ENCODE measurements around the gene CYP46A1.

CYP46A1 gene

GRCh38 chr14:99701260-99701659 is 17.2 kb downstream of the CYP46A1 start:
- H3K9me3 ChIP-seq (ENCODE audit: control insufficient read depth, low read length) = peaks cover 15% of the 10 kb centered on the region
- no peak overlapping the region for H3K27ac ChIP-seq (ENCODE audit: low read depth, low read length, severe bottlenecking)
- no peaks in the 10 kb centered on the region for H3K36me3 ChIP-seq (ENCODE audit: control insufficient read depth, insufficient read depth, low read length)
- no peak overlapping the region for H3K4me3 ChIP-seq (ENCODE audit: extremely low read depth, insufficient read depth, low read length, poor library complexity, severe bottlenecking)
- H3K4me1 ChIP-seq (ENCODE audit: control insufficient read depth, insufficient read depth, low read length, poor library complexity, severe bottlenecking) = no peaks in the 10 kb centered on the region
- WGBS, 2 experiments (ENCODE audit: insufficient coverage in 2 of 2) = no CpG with 5 or more reads among the region's 1 CpG

DNA sequence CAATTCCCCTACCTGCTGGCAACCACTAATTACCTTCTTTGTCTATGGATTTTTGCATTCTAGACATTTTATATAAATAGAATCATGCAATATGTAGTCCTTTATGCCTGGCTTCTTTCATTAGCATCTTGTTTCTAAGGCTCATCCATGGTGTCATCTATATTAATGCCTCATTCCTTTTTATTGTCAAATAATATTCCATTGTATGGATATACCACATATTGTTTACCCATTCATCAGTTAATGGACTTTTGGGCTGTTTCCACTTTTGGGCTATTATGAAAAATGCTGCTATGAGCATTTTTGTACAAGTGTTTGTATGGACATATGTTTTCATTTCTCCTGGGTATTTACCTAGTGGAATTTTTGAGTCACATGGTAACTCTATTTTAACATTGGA is 18.0 kb downstream of the CYP46A1 start:
- Histone ChIP-seq H3K4me3 (ENCODE audit: extremely low read depth, insufficient read depth, low read length, poor library complexity, severe bottlenecking) (no peak overlapping the region), H3K36me3 (ENCODE audit: control insufficient read depth, insufficient read depth, low read length) (no peaks in the 10 kb centered on the region), H3K9me3 (ENCODE audit: control insufficient read depth, low read length) (peaks cover 15% of the 10 kb centered on the region), H3K4me1 (ENCODE audit: control insufficient read depth, insufficient read depth, low read length, poor library complexity, severe bottlenecking) (no peaks in the 10 kb centered on the region), H3K27ac (ENCODE audit: low read depth, low read length, severe bottlenecking) (no peak overlapping the region)

DNA sequence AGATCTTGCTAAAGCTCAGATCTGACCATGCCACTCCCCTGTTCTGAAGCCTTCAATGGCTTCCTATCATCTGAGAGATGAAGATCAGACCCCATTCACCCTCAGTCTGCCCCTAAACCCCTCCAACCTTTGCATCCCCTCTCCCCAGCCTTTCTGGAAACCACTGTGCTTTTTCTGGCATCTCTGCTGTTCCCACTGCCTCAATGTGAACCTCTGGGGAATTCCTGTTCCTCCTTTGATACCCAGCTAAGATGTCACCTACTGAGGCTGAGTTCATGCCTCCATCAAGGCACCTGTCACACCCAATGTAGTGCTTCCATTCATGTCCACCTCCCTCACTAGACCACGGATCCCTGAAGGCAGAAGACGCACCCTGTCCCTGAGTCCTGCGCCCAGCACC is 19.3 kb downstream of the CYP46A1 start:
- no peak overlapping the region for H3K27ac ChIP-seq (ENCODE audit: low read depth, low read length, severe bottlenecking)
- peaks cover 15% of the 10 kb centered on the region for H3K9me3 ChIP-seq (ENCODE audit: control insufficient read depth, low read length)
- H3K4me3 ChIP-seq (ENCODE audit: extremely low read depth, insufficient read depth, low read length, poor library complexity, severe bottlenecking) = no peak overlapping the region
- H3K36me3 ChIP-seq (ENCODE audit: control insufficient read depth, insufficient read depth, low read length) = no peaks in the 10 kb centered on the region
- no peaks in the 10 kb centered on the region for H3K4me1 ChIP-seq (ENCODE audit: control insufficient read depth, insufficient read depth, low read length, poor library complexity, severe bottlenecking)
- WGBS, 2 experiments (ENCODE audit: insufficient coverage in 2 of 2) = 91% methylated on average over 3 of the region's 3 CpGs; no CpG with 5 or more reads in 1 of the 2 experiments

- Histone ChIP-seq H3K27ac (ENCODE audit: low read depth, low read length, severe bottlenecking) (no peak overlapping the region), H3K4me1 (ENCODE audit: control insufficient read depth, insufficient read depth, low read length, poor library complexity, severe bottlenecking) (no peaks in the 10 kb centered on the region), H3K4me3 (ENCODE audit: extremely low read depth, insufficient read depth, low read length, poor library complexity, severe bottlenecking) (no peak overlapping the region), H3K36me3 (ENCODE audit: control insufficient read depth, insufficient read depth, low read length) (no peaks in the 10 kb centered on the region), H3K9me3 (ENCODE audit: control insufficient read depth, low read length) (peaks cover 15% of the 10 kb centered on the region)
- no CpG with 5 or more reads among the region's 2 CpGs for WGBS, 2 experiments (ENCODE audit: insufficient coverage in 2 of 2)
These were observed 19.9 kb downstream of the CYP46A1 start for GRCh38 chr14:99704037-99704436.

GRCh38 chr14:99706107-99706900 is 22.2 kb downstream of the CYP46A1 start:
- Histone ChIP-seq H3K36me3 (ENCODE audit: control insufficient read depth, insufficient read depth, low read length) (no peaks in the 10 kb centered on the region), H3K4me3 (ENCODE audit: extremely low read depth, insufficient read depth, low read length, poor library complexity, severe bottlenecking) (no peak overlapping the region), H3K9me3 (ENCODE audit: control insufficient read depth, low read length) (peaks cover 15% of the 10 kb centered on the region), H3K4me1 (ENCODE audit: control insufficient read depth, insufficient read depth, low read length, poor library complexity, severe bottlenecking) (no peaks in the 10 kb centered on the region), H3K27ac (ENCODE audit: low read depth, low read length, severe bottlenecking) (no peak overlapping the region)
- WGBS, 2 experiments (ENCODE audit: insufficient coverage in 2 of 2) = 67 to 76% methylated on average over 5 to 7 of the region's 8 CpGs

DNA sequence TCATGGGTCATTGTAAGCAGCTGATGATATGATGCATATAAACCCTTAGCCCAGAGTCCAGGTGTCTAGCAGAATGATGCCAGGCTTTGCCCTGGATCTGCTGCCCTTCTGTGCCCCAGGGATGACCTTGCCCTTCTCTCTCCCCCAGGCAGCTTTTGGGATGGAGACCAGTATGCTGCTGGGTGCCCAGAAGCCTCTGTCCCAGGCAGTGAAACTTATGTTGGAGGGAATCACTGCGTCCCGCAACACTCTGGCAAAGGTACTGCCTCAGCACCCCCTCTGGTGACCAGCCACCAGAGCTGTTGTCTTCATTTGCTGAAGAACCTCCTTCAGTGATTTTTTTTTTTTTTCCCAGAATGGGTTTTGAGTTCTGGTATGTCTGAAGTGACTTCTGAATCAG is 23.3 kb downstream of the CYP46A1 start:
- H3K4me1 ChIP-seq (ENCODE audit: control insufficient read depth, insufficient read depth, low read length, poor library complexity, severe bottlenecking) = no peaks in the 10 kb centered on the region
- WGBS, 2 experiments (ENCODE audit: insufficient coverage in 2 of 2) = 84% methylated on average over 2 of the region's 2 CpGs; no CpG with 5 or more reads in 1 of the 2 experiments
- H3K36me3 ChIP-seq (ENCODE audit: control insufficient read depth, insufficient read depth, low read length) = no peaks in the 10 kb centered on the region
- no peak overlapping the region for H3K4me3 ChIP-seq (ENCODE audit: extremely low read depth, insufficient read depth, low read length, poor library complexity, severe bottlenecking)
- H3K9me3 ChIP-seq (ENCODE audit: control insufficient read depth, low read length) = peaks cover 15% of the 10 kb centered on the region
- no peak overlapping the region for H3K27ac ChIP-seq (ENCODE audit: low read depth, low read length, severe bottlenecking)

DNA sequence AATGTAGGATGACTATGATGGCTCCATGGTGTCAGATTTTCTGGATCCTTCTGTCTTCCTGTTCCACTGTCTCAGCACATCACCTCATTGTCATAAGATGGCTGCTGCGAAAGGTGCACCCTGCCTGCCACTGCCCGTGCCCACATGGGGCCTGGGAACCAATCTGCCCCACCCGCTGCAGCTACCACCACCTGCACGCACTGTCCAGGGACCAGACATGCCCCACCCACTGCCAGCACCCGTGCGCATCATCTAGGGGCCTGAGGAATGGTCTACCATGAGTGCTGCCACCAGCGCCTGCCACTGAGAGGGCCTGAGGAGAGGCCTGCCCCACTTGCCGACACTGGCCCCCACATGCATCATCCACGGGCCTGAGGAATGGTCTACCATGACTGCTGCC is 23.8 kb downstream of the CYP46A1 start:
- WGBS, 2 experiments (ENCODE audit: insufficient coverage in 2 of 2) = 93 to 94% methylated on average over 7 to 8 of the region's 9 CpGs
- no peak overlapping the region for H3K27ac ChIP-seq (ENCODE audit: low read depth, low read length, severe bottlenecking)
- no peaks in the 10 kb centered on the region for H3K36me3 ChIP-seq (ENCODE audit: control insufficient read depth, insufficient read depth, low read length)
- H3K4me3 ChIP-seq (ENCODE audit: extremely low read depth, insufficient read depth, low read length, poor library complexity, severe bottlenecking) = no peak overlapping the region
- peaks cover 13% of the 10 kb centered on the region for H3K9me3 ChIP-seq (ENCODE audit: control insufficient read depth, low read length)
- no peaks in the 10 kb centered on the region for H3K4me1 ChIP-seq (ENCODE audit: control insufficient read depth, insufficient read depth, low read length, poor library complexity, severe bottlenecking)

DNA sequence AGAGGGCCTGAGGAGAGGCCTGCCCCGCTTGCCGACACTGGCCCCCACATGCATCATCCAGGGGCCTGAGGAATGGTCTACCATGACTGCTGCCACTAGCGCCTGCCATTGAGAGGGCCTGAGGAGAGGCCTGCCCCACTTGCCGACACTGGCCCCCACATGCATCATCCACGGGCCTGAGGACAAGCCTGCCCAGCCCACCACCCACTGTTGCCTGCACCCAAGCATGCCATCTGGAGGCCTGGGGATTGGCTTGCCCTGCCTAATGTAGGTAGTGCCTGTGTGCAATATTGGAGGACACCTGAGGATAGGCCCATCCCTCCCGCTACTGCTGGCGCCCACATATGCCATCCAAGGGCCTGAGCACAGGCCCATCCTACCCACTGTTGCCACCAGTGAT is 24.4 kb downstream of the CYP46A1 start:
- 80 to 91% methylated on average over 5 to 7 of the region's 7 CpGs for WGBS, 2 experiments (ENCODE audit: insufficient coverage in 2 of 2)
- no peak overlapping the region for H3K27ac ChIP-seq (ENCODE audit: low read depth, low read length, severe bottlenecking)
- H3K4me1 ChIP-seq (ENCODE audit: control insufficient read depth, insufficient read depth, low read length, poor library complexity, severe bottlenecking) = no peaks in the 10 kb centered on the region
- peaks cover 9% of the 10 kb centered on the region for H3K9me3 ChIP-seq (ENCODE audit: control insufficient read depth, low read length)
- no peak overlapping the region for H3K4me3 ChIP-seq (ENCODE audit: extremely low read depth, insufficient read depth, low read length, poor library complexity, severe bottlenecking)
- H3K36me3 ChIP-seq (ENCODE audit: control insufficient read depth, insufficient read depth, low read length) = no peaks in the 10 kb centered on the region

DNA sequence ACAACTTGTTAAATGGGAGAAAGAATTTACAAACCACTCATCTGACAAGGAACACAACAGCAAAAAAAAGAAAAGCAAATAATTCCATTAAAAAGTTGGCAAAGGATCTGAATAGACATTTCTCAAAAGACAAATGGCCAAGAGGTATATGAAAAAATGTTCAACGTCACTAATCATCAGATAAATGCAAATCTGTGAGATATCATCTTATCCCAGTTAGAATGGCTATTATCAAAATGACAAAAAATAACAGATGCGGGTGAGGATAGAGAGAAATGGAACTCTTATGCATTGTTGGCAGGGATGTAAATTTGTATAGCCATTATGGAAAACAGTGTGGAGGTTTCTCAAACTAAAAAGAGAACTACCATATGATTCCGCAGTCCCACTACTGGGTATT is 29.9 kb downstream of the CYP46A1 start:
- WGBS, 2 experiments (ENCODE audit: insufficient coverage in 2 of 2) = 60% methylated on average over 1 of the region's 3 CpGs; no CpG with 5 or more reads in 1 of the 2 experiments
- Histone ChIP-seq H3K36me3 (ENCODE audit: control insufficient read depth, insufficient read depth, low read length) (no peaks in the 10 kb centered on the region), H3K9me3 (ENCODE audit: control insufficient read depth, low read length) (no peaks in the 10 kb centered on the region), H3K27ac (ENCODE audit: low read depth, low read length, severe bottlenecking) (no peak overlapping the region), H3K4me3 (ENCODE audit: extremely low read depth, insufficient read depth, low read length, poor library complexity, severe bottlenecking) (no peak overlapping the region), H3K4me1 (ENCODE audit: control insufficient read depth, insufficient read depth, low read length, poor library complexity, severe bottlenecking) (no peaks in the 10 kb centered on the region)

DNA sequence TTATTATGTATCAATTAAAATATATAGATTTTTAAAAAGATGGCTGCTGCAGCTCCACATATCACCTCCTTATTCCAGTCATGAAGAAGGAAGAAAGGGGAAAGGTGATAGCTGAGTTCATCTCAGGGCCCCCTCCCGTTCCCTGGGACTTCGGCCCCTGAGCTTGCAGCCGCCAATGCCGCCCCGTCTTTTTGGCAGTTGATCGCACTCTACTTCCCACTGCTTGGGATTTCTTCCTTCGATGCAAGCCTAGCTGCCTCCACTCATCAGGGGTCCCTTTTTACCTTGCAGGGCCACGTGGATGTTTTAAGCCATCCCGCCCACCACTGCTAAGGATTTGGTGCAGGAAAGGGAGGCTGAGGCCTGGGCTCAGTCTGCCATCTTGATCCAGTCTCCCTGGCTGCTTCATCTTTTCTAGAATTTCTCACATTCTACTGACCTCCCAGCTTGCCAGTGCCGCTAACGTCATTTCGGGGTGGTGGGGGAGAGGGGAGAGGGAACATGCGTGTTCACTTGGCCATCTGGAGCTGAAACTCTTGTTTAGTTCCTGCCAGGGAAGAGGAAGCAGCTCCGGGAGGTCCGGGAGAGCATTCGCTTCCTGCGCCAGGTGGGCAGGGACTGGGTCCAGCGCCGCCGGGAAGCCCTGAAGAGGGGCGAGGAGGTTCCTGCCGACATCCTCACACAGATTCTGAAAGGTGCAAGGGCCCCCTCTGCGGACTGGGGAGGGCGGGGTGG is 31.3 kb downstream of the CYP46A1 start:
- Histone ChIP-seq H3K9me3 (ENCODE audit: control insufficient read depth, low read length) (no peaks in the 10 kb centered on the region), H3K4me1 (ENCODE audit: control insufficient read depth, insufficient read depth, low read length, poor library complexity, severe bottlenecking) (no peaks in the 10 kb centered on the region), H3K4me3 (ENCODE audit: extremely low read depth, insufficient read depth, low read length, poor library complexity, severe bottlenecking) (no peak overlapping the region), H3K36me3 (ENCODE audit: control insufficient read depth, insufficient read depth, low read length) (no peaks in the 10 kb centered on the region), H3K27ac (ENCODE audit: low read depth, low read length, severe bottlenecking) (no peak overlapping the region)
- 95% methylated on average over 18 to 24 of the region's 24 CpGs for WGBS, 2 experiments (ENCODE audit: insufficient coverage in 2 of 2)

Measured in mesodermal cell (in vitro differentiated cells).